ENCODE measurements around the gene TUBB3.

The TUBB3 gene

GRCh38 chr16:89895482-89896250 is 27.5 kb upstream of the TUBB3 start:
- Mint-ChIP-seq H3K4me1 (peaks cover 11% of the 10 kb centered on the region), H3K27ac (no peak overlapping the region), H3K9me3 (no peaks in the 10 kb centered on the region), H3K4me3 (no peak overlapping the region), H3K36me3 (peaks cover 100% of the 10 kb centered on the region)
- DNase-seq (ENCODE audit: low spot score in 2 of 2) (no peak), ATAC-seq (no peak)

- DNase-seq (ENCODE audit: low spot score in 2 of 2) (no peak), ATAC-seq (no peak)
- Mint-ChIP-seq H3K4me1 (peaks cover 5% of the 10 kb centered on the region), H3K9me3 (no peaks in the 10 kb centered on the region), H3K27ac (no peak overlapping the region), H3K36me3 (peaks cover 92% of the 10 kb centered on the region), H3K4me3 (no peak overlapping the region)
These were observed 25.9 kb upstream of the TUBB3 start for GRCh38 chr16:89897204-89897603.

GRCh38 chr16:89898201-89898967 is 24.8 kb upstream of the TUBB3 start:
- H3K4me3 Mint-ChIP-seq: no peak overlapping the region
- H3K27ac Mint-ChIP-seq: peak overlapping the region; percentile 59
- peaks cover 5% of the 10 kb centered on the region for H3K4me1 Mint-ChIP-seq

GRCh38 chr16:89899879-89900481 is 23.2 kb upstream of the TUBB3 start:
- Mint-ChIP-seq H3K4me3 (no peak overlapping the region), H3K36me3 (peaks cover 91% of the 10 kb centered on the region), H3K4me1 (peaks cover 5% of the 10 kb centered on the region), H3K27ac (no peak overlapping the region), H3K9me3 (no peaks in the 10 kb centered on the region)
- no peak for DNase-seq (ENCODE audit: low spot score in 2 of 2)
- no peak for ATAC-seq

More at GRCh38 chr16:89898201-89898967, 24.8 kb upstream of the TUBB3 start:
- Mint-ChIP-seq H3K36me3 (peaks cover 91% of the 10 kb centered on the region), H3K9me3 (no peaks in the 10 kb centered on the region)
- ATAC-seq (no peak), DNase-seq (ENCODE audit: low spot score in 2 of 2) (no peak)

- ATAC-seq: no peak
- peaks cover 5% of the 10 kb centered on the region for H3K4me1 Mint-ChIP-seq
- H3K9me3 Mint-ChIP-seq: no peaks in the 10 kb centered on the region
- H3K36me3 Mint-ChIP-seq: peaks cover 87% of the 10 kb centered on the region
- H3K4me3 Mint-ChIP-seq: no peak overlapping the region
- peak overlapping the region; percentile 50 for H3K27ac Mint-ChIP-seq
- no peak for DNase-seq (ENCODE audit: low spot score in 2 of 2)
These were observed 22.3 kb upstream of the TUBB3 start for GRCh38 chr16:89900885-89901284.

- H3K36me3 Mint-ChIP-seq: peaks cover 77% of the 10 kb centered on the region
- peaks cover 5% of the 10 kb centered on the region for H3K4me1 Mint-ChIP-seq
- ATAC-seq (no peak), DNase-seq (ENCODE audit: low spot score in 2 of 2) (no peak)
- no peak overlapping the region for H3K4me3 Mint-ChIP-seq
- no peak overlapping the region for H3K27ac Mint-ChIP-seq
- H3K9me3 Mint-ChIP-seq: no peaks in the 10 kb centered on the region
These were observed 20.2 kb upstream of the TUBB3 start for GRCh38 chr16:89902980-89903379.

- peaks cover 71% of the 10 kb centered on the region for H3K36me3 Mint-ChIP-seq
- H3K9me3 Mint-ChIP-seq: no peaks in the 10 kb centered on the region
- peaks cover under 1% of the 10 kb centered on the region for H3K4me1 Mint-ChIP-seq
- H3K27ac Mint-ChIP-seq: no peak overlapping the region
- no peak for ATAC-seq
- DNase-seq (ENCODE audit: low spot score in 2 of 2): no peak
- no peak overlapping the region for H3K4me3 Mint-ChIP-seq
These were observed 19.1 kb upstream of the TUBB3 start for GRCh38 chr16:89903908-89904515.

GRCh38 chr16:89904606-89905510 is 18.3 kb upstream of the TUBB3 start:
- Mint-ChIP-seq H3K9me3 (no peaks in the 10 kb centered on the region), H3K4me1 (peaks cover 3% of the 10 kb centered on the region), H3K27ac (no peak overlapping the region), H3K36me3 (peaks cover 71% of the 10 kb centered on the region), H3K4me3 (no peak overlapping the region)
- no peak for ATAC-seq
- DNase-seq (ENCODE audit: low spot score in 2 of 2): no peak

- Mint-ChIP-seq H3K4me1 (peaks cover 10% of the 10 kb centered on the region), H3K27ac (no peak overlapping the region), H3K36me3 (peaks cover 71% of the 10 kb centered on the region), H3K9me3 (no peaks in the 10 kb centered on the region), H3K4me3 (no peak overlapping the region)
- DNase-seq (ENCODE audit: low spot score in 2 of 2): no peak
- ATAC-seq: no peak
These were observed 17.5 kb upstream of the TUBB3 start for GRCh38 chr16:89905511-89906139.

GRCh38 chr16:89906140-89907025 is 16.8 kb upstream of the TUBB3 start:
- ATAC-seq: peak; percentile 17

GRCh38 chr16:89907055-89907814 is 15.9 kb upstream of the TUBB3 start:
- H3K27ac Mint-ChIP-seq: no peak overlapping the region
- ATAC-seq (peak; percentile 4), DNase-seq (ENCODE audit: low spot score in 2 of 2) (no peak)
- H3K9me3 Mint-ChIP-seq: no peaks in the 10 kb centered on the region
- no peak overlapping the region for H3K4me3 Mint-ChIP-seq
- peaks cover 79% of the 10 kb centered on the region for H3K36me3 Mint-ChIP-seq
- H3K4me1 Mint-ChIP-seq: peaks cover 10% of the 10 kb centered on the region

More at GRCh38 chr16:89906140-89907025, 16.8 kb upstream of the TUBB3 start:
- DNase-seq (ENCODE audit: low spot score in 2 of 2): no peak
- Mint-ChIP-seq H3K9me3 (no peaks in the 10 kb centered on the region), H3K27ac (no peak overlapping the region), H3K4me1 (peaks cover 10% of the 10 kb centered on the region), H3K4me3 (no peak overlapping the region), H3K36me3 (peaks cover 71% of the 10 kb centered on the region)

GRCh38 chr16:89908236-89908635 is 14.9 kb upstream of the TUBB3 start:
- no peak overlapping the region for H3K4me3 Mint-ChIP-seq
- peaks cover 10% of the 10 kb centered on the region for H3K4me1 Mint-ChIP-seq
- peaks cover 70% of the 10 kb centered on the region for H3K36me3 Mint-ChIP-seq
- DNase-seq (ENCODE audit: low spot score in 2 of 2) (no peak), ATAC-seq (no peak)
- H3K27ac Mint-ChIP-seq: no peak overlapping the region
- H3K9me3 Mint-ChIP-seq: no peaks in the 10 kb centered on the region

All from stimulated activated effector memory CD8-positive, alpha-beta T cell treated with anti-CD3 and anti-CD28 coated beads, Interleukin-12 subunit alpha, Interleukin-12 subunit beta, amount 100 ng/mL, for 72 hours (primary cell).